NT2/D1 (cell line): ENCODE results near the gene NFS1.
"Not testable (repeated sequence)": the region's sequence is repeated elsewhere in the genome, so short reads cannot be mapped to it uniquely, and the experiment has no call there.

Source experiments
- DNase-seq: peaks from one replicate; pipeline ENCODE4 v3.0.0-alpha.2; 2011; ENCODE audit warnings: low read depth, low spot score
- H3K27me3 ChIP-seq: 2 replicates; pipeline ENCODE4 v1.6.0; 2011; ENCODE audit warnings: mild to moderate bottlenecking; ENCODE audit not compliant: insufficient read length, insufficient read depth
- H3K36me3 ChIP-seq: 2 replicates; pipeline ENCODE4 v1.6.1; 2011; ENCODE audit warnings: mild to moderate bottlenecking, low read length, mixed read lengths; ENCODE audit not compliant: insufficient read depth, insufficient read length
- H3K4me1 ChIP-seq: 2 replicates; pipeline ENCODE4 v1.5.1; 2011; ENCODE audit not compliant: insufficient read depth, insufficient read length
- H3K4me3 ChIP-seq: 2 replicates; pipeline ENCODE4 v1.5.1; 2011; ENCODE audit warnings: low read depth; ENCODE audit not compliant: insufficient read length
- H3K9ac ChIP-seq: 2 replicates; pipeline ENCODE4 v1.6.0; 2011; ENCODE audit warnings: low read depth; ENCODE audit not compliant: insufficient read length
- H3K9me3 ChIP-seq: 2 replicates; pipeline ENCODE4 v1.5.1; 2011; ENCODE audit warnings: mild to moderate bottlenecking, low read length; ENCODE audit not compliant: insufficient read depth
- SUZ12 ChIP-seq: IDR thresholded peaks from 2 replicates; pipeline ENCODE4 v1.6.1; 2011; ENCODE audit not compliant: insufficient read length, insufficient read depth; ENCODE audit errors: extremely low read depth
- YY1 ChIP-seq: IDR thresholded peaks from 2 replicates; pipeline ENCODE4 v1.6.1; 2011; ENCODE audit not compliant: insufficient read length, insufficient read depth
- ZNF274 ChIP-seq: IDR thresholded peaks from 2 replicates; pipeline ENCODE4 v1.6.1; 2011; ENCODE audit warnings: mild to moderate bottlenecking, low read depth, low read length

NFS1 gene

DNA sequence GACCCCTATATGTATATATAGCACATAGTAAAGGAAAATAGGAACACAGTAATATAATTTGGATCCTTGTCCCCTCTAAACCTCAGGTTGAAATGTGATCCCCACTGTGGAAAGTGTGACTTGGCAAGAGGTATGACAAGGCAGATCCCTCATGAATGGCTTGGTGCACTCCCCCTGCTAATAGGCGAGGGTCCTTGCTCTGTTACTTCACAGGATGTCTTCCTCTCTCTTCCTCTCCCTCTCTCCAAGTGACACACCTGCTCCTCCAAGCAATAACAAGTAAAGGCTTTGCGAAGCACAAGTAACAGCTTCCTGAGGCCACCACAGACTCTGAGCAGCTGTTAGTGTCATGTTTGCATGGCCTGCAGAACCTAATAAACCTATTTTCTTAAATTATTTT is 16.5 kb upstream of the NFS1 start:
- Histone ChIP-seq H3K36me3 (peaks cover 92% of the 10 kb centered on the region), H3K4me1 (no peaks in the 10 kb centered on the region)

DNA sequence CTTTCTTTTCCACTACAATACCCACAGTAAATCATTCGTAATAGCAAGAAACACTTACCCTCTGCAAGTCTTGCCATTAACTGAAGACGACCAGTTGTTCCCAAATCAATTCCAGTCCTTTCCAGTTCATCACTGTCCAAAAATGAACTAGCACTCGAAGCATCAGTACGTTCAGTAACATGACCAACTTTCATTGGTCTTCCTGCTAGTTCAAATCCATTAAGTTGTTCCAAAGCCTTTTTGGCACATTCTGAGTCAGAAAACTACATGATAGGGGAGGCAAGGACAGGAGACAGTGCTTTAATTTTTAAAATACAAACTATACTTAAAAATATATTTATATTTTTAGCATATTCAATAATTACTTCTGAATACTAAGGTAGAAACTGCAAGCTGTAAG is 15.0 kb upstream of the NFS1 start:
- H3K4me1 ChIP-seq, result no peaks in the 10 kb centered on the region
- H3K9ac ChIP-seq, result no peak overlapping the region
- H3K4me3 ChIP-seq, result no peak overlapping the region
- H3K27me3 ChIP-seq, result no peaks in the 10 kb centered on the region
- H3K9me3 ChIP-seq, result no peaks in the 10 kb centered on the region
- TF ChIP-seq YY1 (no peak), SUZ12 (no peak), ZNF274 (no peak)
- H3K36me3 ChIP-seq, result peaks cover 92% of the 10 kb centered on the region
- no peak for DNase-seq

More for the DNA sequence above, 16.5 kb upstream of the NFS1 start:
- no peak for DNase-seq
- no peak overlapping the region for H3K4me3 ChIP-seq
- no peak overlapping the region for H3K9ac ChIP-seq
- no peaks in the 10 kb centered on the region for H3K27me3 ChIP-seq
- TF ChIP-seq SUZ12 (no peak), YY1 (no peak), ZNF274 (no peak)
- H3K9me3 ChIP-seq, result no peaks in the 10 kb centered on the region

GRCh38 chr20:35713120-35713519 is 14.0 kb upstream of the NFS1 start:
- not testable (repeated sequence) for DNase-seq, H3K27me3 ChIP-seq, H3K4me3 ChIP-seq, H3K4me1 ChIP-seq, H3K9me3 ChIP-seq, H3K9ac ChIP-seq
- peaks cover 93% of the 10 kb centered on the region for H3K36me3 ChIP-seq

GRCh38 chr20:35711588-35712209 is 12.5 kb upstream of the NFS1 start:
- H3K9ac ChIP-seq, result no peak overlapping the region
- peaks cover 93% of the 10 kb centered on the region for H3K36me3 ChIP-seq

DNA sequence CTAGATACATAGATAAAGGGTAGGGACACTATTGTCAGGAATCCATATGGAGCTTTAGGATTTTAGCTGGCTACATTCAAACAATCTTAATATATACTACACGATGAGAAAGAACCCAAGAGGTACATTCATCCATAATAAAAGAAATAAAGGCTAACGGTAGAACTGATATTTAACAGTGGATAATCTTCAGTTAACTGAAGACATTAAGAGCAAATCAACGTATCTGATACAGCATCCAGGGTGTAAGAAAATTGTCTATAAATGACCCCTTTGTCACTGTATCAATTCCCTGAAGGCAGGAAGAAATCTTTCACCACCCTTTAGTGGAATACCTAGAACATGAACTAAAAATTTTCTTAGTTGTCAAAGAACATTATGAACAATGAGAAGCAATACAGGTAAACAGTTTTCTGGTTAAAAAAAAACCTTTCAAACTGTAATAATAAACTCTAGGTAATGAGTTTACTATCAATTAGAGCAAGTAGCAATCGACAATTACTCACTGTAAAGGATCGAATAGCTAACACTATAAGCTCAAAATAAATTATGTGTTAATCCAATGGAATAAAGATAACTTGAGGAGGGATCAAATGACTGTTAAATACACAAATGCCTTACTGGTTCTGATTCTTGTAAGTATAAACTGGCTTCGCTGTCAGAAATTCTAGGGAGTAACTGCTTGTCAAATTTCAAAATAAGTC is 11.9 kb upstream of the NFS1 start:
- no peak for DNase-seq
- TF ChIP-seq YY1 (no peak), ZNF274 (no peak), SUZ12 (no peak)
- H3K36me3 ChIP-seq, result peaks cover 93% of the 10 kb centered on the region
- no peaks in the 10 kb centered on the region for H3K9me3 ChIP-seq
- H3K4me1 ChIP-seq, result no peaks in the 10 kb centered on the region
- no peak overlapping the region for H3K9ac ChIP-seq
- H3K27me3 ChIP-seq, result no peaks in the 10 kb centered on the region
- H3K4me3 ChIP-seq, result no peak overlapping the region

More at GRCh38 chr20:35711588-35712209, 12.5 kb upstream of the NFS1 start:
- no peak overlapping the region for H3K4me3 ChIP-seq
- H3K9me3 ChIP-seq, result no peaks in the 10 kb centered on the region
- no peak for TF ChIP-seq ZNF274
- TF ChIP-seq YY1, result no peak
- no peak for TF ChIP-seq SUZ12
- DNase-seq, result no peak
- H3K4me1 ChIP-seq, result no peaks in the 10 kb centered on the region
- no peaks in the 10 kb centered on the region for H3K27me3 ChIP-seq

- no peaks in the 10 kb centered on the region for H3K4me1 ChIP-seq
- DNase-seq, result no peak
- peaks cover 93% of the 10 kb centered on the region for H3K36me3 ChIP-seq
- H3K27me3 ChIP-seq, result no peaks in the 10 kb centered on the region
- H3K4me3 ChIP-seq, result no peak overlapping the region
- no peaks in the 10 kb centered on the region for H3K9me3 ChIP-seq
- no peak overlapping the region for H3K9ac ChIP-seq
- TF ChIP-seq SUZ12 (no peak), ZNF274 (no peak)
Measured at GRCh38 chr20:35710039-35710438, 10.9 kb upstream of the NFS1 start.

GRCh38 chr20:35709259-35709658 is 10.1 kb upstream of the NFS1 start:
- DNase-seq, result no peak
- Histone ChIP-seq H3K4me1 (no peaks in the 10 kb centered on the region), H3K4me3 (no peak overlapping the region), H3K9me3 (no peaks in the 10 kb centered on the region), H3K9ac (no peak overlapping the region), H3K27me3 (no peaks in the 10 kb centered on the region), H3K36me3 (peaks cover 92% of the 10 kb centered on the region)
- no peak for TF ChIP-seq SUZ12
- TF ChIP-seq ZNF274, result no peak
- no peak for TF ChIP-seq YY1
